GM23338 (cell line): ENCODE measurements around the gene IPO7. TPM values are rescaled to one million over a fixed set of nuclear protein-coding genes. Genes with fewer than 3 reads are reported as not detected.

Experiments used
- ATAC-seq: fragments of 200-7000 bp; cut with Tn5 transposase; 3 replicates; pipeline ENCODE4 v1.9.1; 2020
- DNase-seq: peaks from one replicate; pipeline ENCODE4 v3.0.0-alpha.2; 2015; ENCODE audit warnings: low spot score
- H2AFZ ChIP-seq: fragments of 200-600 bp; sonication (generic); 2 replicates; pipeline ENCODE4 v1.8.0; 2016; ENCODE audit warnings: antibody characterized with exemption, mild to moderate bottlenecking, moderate library complexity
- H3F3A ChIP-seq: fragments of 200-600 bp; sonication (generic); replicated peaks from 2 replicates; pipeline ENCODE4 v1.8.0; 2017; ENCODE audit warnings: antibody characterized with exemption, mixed run types, low read depth
- H3K27ac ChIP-seq: fragments of 200-600 bp; sonication (generic); 2 replicates; pipeline ENCODE4 v1.6.1; 2016; ENCODE audit warnings: low read depth
- H3K27me3 ChIP-seq: fragments of 200-600 bp; sonication (generic); 2 replicates; pipeline ENCODE4 v1.8.0; 2016; ENCODE audit warnings: mild to moderate bottlenecking, mixed run types, moderate library complexity; ENCODE audit not compliant: insufficient read depth
- H3K36me3 ChIP-seq: fragments of 200-600 bp; sonication (generic); 2 replicates; pipeline ENCODE4 v1.8.0; 2016; ENCODE audit warnings: mild to moderate bottlenecking; ENCODE audit not compliant: insufficient read depth
- H3K4me1 ChIP-seq: fragments of 200-600 bp; sonication (generic); 2 replicates; pipeline ENCODE4 v1.8.0; 2016; ENCODE audit warnings: mild to moderate bottlenecking, moderate library complexity; ENCODE audit not compliant: insufficient read depth
- H3K4me2 ChIP-seq: fragments of 200-600 bp; sonication (generic); 2 replicates; pipeline ENCODE4 v1.7.1; 2017; ENCODE audit warnings: mixed run types
- H3K4me3 ChIP-seq: fragments of 200-600 bp; sonication (generic); 2 replicates; pipeline ENCODE4 v1.6.1; 2016; ENCODE audit warnings: mixed run types
- H3K79me2 ChIP-seq: fragments of 200-600 bp; sonication (generic); replicated peaks from 2 replicates; pipeline ENCODE4 v1.8.0; 2017; ENCODE audit warnings: mild to moderate bottlenecking; ENCODE audit not compliant: insufficient read depth
- H3K9me2 ChIP-seq: fragments of 200-600 bp; sonication (generic); 2 replicates; pipeline ENCODE4 v1.8.0; 2017; ENCODE audit not compliant: insufficient read depth
- H4K20me1 ChIP-seq: fragments of 200-600 bp; sonication (generic); replicated peaks from 2 replicates; pipeline ENCODE4 v1.8.0; 2017; ENCODE audit warnings: mild to moderate bottlenecking; ENCODE audit not compliant: insufficient read depth
- H3K27ac Mint-ChIP-seq: 2 replicates; pipeline ENCODE4 v1.8.0; 2020; ENCODE audit warnings: inconsistent platforms, mild to moderate bottlenecking, moderate library complexity, mixed read lengths
- H3K27me3 Mint-ChIP-seq: 3 replicates; pipeline ENCODE4 v1.8.0; 2022; ENCODE audit warnings: low read depth, mild to moderate bottlenecking, moderate library complexity, mixed read lengths, inconsistent platforms; ENCODE audit not compliant: insufficient read depth, poor library complexity
- H3K36me3 Mint-ChIP-seq: 3 replicates; pipeline ENCODE4 v1.8.0; 2021; ENCODE audit warnings: low read depth, mild to moderate bottlenecking, inconsistent platforms, moderate library complexity, mixed read lengths
- H3K4me1 Mint-ChIP-seq: 3 replicates; pipeline ENCODE4 v1.8.0; 2020; ENCODE audit warnings: mild to moderate bottlenecking, inconsistent platforms, mixed read lengths
- H3K4me3 Mint-ChIP-seq: 3 replicates; pipeline ENCODE4 v1.8.0; 2021; ENCODE audit warnings: moderate library complexity, mild to moderate bottlenecking, inconsistent platforms, mixed read lengths
- H3K9me3 Mint-ChIP-seq: 3 replicates; pipeline ENCODE4 v1.8.0; 2020; ENCODE audit warnings: moderate library complexity, mild to moderate bottlenecking, inconsistent platforms, mixed read lengths
- CREB1 ChIP-seq: fragments of 250-450 bp; sonication (Bioruptor Pico); IDR thresholded peaks from 2 replicates; pipeline ENCODE4 v1.5.0; 2020; ENCODE audit warnings: low read depth, mild to moderate bottlenecking, moderate library complexity
- JUNB ChIP-seq: IDR thresholded peaks from one replicate; pipeline ENCODE4 v1.6.1; 2016; ENCODE audit warnings: antibody characterized with exemption; ENCODE audit not compliant: unreplicated experiment
- REST ChIP-seq: IDR thresholded peaks from one replicate; pipeline ENCODE4 v1.6.1; 2018; ENCODE audit warnings: antibody characterized with exemption; ENCODE audit not compliant: unreplicated experiment
- polyA plus RNA-seq: library from polyadenylated mRNA; unstranded; fragments of >200 nt; fragmentation: Nextera tagmentation; extraction: Ambion mirVana; gene quantifications from 2 replicates; pipeline ENCODE4 v1.2.1, GENCODE V29; 2016
- total RNA-seq: library from RNA; depleted of rRNA; stranded (reverse); fragments of >200 nt; shearing (Covaris generic); gene quantifications from 2 replicates; pipeline ENCODE4 v1.2.3, GENCODE V29; 2014
- TF ChIP-seq, protein P1 (sequence below), 2 experiments: fragments of 200-600 bp in 1 of 2; sonication (generic) in 1 of 2; conservative IDR thresholded peaks; 2 replicates each; pipeline versions ENCODE4 v1.5.1 to v1.6.1; 2016 to 2017; ENCODE audit warnings: antibody characterized with exemption in 2 of 2, low read depth in 2 of 2, mild to moderate bottlenecking in 2 of 2, moderate library complexity in 1 of 2
- TF ChIP-seq, protein P2 (sequence below): IDR thresholded peaks from 2 replicates; pipeline ENCODE4 v1.6.1; 2016; ENCODE audit warnings: antibody characterized with exemption
- TF ChIP-seq, protein P3 (sequence below): fragments of 250-450 bp; sonication (Bioruptor Pico); IDR thresholded peaks from 2 replicates; pipeline ENCODE4 v1.5.0; 2020; ENCODE audit warnings: mild to moderate bottlenecking, moderate library complexity

The IPO7 gene
- total and polyA plus RNA-seq, 2 experiments from 2014 or later = 56.1 to 271 TPM

- Histone ChIP-seq H4K20me1 (peaks cover 57% of the 10 kb centered on the region), H3K36me3 (peaks cover 14% of the 10 kb centered on the region; the same call in 1 of the 2 replicates), H3K79me2 (peaks cover 75% of the 10 kb centered on the region), H3K4me1 (peaks cover 12% of the 10 kb centered on the region), H3K27me3 (no peaks in the 10 kb centered on the region), H3K27ac (peak overlapping the region; percentile 0; the same call in 1 of the 2 replicates), H2AFZ (no peak overlapping the region), H3K4me3 (peak overlapping the region; percentile 95), H3K4me2 (peak overlapping the region; percentile 76), H3F3A (0 out of 2 replicates have a peak, but pooled peaks cover 4% of the 10 kb centered on the region), H3K9me2 (no peaks in the 10 kb centered on the region)
- H3K27me3 Mint-ChIP-seq = peaks cover 12% of the 10 kb centered on the region
- H3K36me3 Mint-ChIP-seq = peaks cover 37% of the 10 kb centered on the region
- no peak for ATAC-seq
- DNase-seq = no peak
- peak overlapping the region; percentile 97 for H3K4me3 Mint-ChIP-seq
- no peak overlapping the region; the same call in 1 of the 2 replicates for H3K27ac Mint-ChIP-seq
- TF ChIP-seq, protein P1, sequence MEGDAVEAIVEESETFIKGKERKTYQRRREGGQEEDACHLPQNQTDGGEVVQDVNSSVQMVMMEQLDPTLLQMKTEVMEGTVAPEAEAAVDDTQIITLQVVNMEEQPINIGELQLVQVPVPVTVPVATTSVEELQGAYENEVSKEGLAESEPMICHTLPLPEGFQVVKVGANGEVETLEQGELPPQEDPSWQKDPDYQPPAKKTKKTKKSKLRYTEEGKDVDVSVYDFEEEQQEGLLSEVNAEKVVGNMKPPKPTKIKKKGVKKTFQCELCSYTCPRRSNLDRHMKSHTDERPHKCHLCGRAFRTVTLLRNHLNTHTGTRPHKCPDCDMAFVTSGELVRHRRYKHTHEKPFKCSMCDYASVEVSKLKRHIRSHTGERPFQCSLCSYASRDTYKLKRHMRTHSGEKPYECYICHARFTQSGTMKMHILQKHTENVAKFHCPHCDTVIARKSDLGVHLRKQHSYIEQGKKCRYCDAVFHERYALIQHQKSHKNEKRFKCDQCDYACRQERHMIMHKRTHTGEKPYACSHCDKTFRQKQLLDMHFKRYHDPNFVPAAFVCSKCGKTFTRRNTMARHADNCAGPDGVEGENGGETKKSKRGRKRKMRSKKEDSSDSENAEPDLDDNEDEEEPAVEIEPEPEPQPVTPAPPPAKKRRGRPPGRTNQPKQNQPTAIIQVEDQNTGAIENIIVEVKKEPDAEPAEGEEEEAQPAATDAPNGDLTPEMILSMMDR (conservative IDR thresholded peaks at IDR 0.05; ENCODE audit: low read depth in 2 of 2) = no peak
- TF ChIP-seq JUNB (no peak), CREB1 (CRISPR knock-in tag) (no peak), REST (no peak)
- TF ChIP-seq, protein P2, sequence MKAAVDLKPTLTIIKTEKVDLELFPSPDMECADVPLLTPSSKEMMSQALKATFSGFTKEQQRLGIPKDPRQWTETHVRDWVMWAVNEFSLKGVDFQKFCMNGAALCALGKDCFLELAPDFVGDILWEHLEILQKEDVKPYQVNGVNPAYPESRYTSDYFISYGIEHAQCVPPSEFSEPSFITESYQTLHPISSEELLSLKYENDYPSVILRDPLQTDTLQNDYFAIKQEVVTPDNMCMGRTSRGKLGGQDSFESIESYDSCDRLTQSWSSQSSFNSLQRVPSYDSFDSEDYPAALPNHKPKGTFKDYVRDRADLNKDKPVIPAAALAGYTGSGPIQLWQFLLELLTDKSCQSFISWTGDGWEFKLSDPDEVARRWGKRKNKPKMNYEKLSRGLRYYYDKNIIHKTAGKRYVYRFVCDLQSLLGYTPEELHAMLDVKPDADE = no peak
- TF ChIP-seq, protein P3, sequence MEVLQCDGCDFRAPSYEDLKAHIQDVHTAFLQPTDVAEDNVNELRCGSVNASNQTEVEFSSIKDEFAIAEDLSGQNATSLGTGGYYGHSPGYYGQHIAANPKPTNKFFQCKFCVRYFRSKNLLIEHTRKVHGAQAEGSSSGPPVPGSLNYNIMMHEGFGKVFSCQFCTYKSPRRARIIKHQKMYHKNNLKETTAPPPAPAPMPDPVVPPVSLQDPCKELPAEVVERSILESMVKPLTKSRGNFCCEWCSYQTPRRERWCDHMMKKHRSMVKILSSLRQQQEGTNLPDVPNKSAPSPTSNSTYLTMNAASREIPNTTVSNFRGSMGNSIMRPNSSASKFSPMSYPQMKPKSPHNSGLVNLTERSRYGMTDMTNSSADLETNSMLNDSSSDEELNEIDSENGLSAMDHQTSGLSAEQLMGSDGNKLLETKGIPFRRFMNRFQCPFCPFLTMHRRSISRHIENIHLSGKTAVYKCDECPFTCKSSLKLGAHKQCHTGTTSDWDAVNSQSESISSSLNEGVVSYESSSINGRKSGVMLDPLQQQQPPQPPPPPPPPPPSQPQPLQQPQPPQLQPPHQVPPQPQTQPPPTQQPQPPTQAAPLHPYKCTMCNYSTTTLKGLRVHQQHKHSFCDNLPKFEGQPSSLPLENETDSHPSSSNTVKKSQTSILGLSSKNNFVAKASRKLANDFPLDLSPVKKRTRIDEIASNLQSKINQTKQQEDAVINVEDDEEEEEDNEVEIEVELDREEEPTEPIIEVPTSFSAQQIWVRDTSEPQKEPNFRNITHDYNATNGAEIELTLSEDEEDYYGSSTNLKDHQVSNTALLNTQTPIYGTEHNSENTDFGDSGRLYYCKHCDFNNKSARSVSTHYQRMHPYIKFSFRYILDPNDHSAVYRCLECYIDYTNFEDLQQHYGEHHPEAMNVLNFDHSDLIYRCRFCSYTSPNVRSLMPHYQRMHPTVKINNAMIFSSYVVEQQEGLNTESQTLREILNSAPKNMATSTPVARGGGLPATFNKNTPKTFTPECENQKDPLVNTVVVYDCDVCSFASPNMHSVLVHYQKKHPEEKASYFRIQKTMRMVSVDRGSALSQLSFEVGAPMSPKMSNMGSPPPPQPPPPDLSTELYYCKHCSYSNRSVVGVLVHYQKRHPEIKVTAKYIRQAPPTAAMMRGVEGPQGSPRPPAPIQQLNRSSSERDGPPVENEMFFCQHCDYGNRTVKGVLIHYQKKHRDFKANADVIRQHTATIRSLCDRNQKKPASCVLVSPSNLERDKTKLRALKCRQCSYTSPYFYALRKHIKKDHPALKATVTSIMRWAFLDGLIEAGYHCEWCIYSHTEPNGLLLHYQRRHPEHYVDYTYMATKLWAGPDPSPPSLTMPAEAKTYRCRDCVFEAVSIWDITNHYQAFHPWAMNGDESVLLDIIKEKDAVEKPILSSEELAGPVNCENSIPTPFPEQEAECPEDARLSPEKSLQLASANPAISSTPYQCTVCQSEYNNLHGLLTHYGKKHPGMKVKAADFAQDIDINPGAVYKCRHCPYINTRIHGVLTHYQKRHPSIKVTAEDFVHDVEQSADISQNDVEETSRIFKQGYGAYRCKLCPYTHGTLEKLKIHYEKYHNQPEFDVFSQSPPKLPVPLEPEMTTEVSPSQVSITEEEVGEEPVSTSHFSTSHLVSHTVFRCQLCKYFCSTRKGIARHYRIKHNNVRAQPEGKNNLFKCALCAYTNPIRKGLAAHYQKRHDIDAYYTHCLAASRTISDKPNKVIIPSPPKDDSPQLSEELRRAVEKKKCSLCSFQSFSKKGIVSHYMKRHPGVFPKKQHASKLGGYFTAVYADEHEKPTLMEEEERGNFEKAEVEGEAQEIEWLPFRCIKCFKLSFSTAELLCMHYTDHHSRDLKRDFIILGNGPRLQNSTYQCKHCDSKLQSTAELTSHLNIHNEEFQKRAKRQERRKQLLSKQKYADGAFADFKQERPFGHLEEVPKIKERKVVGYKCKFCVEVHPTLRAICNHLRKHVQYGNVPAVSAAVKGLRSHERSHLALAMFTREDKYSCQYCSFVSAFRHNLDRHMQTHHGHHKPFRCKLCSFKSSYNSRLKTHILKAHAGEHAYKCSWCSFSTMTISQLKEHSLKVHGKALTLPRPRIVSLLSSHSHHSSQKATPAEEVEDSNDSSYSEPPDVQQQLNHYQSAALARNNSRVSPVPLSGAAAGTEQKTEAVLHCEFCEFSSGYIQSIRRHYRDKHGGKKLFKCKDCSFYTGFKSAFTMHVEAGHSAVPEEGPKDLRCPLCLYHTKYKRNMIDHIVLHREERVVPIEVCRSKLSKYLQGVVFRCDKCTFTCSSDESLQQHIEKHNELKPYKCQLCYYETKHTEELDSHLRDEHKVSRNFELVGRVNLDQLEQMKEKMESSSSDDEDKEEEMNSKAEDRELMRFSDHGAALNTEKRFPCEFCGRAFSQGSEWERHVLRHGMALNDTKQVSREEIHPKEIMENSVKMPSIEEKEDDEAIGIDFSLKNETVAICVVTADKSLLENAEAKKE (CRISPR knock-in tag) = no peak
- H3K4me1 Mint-ChIP-seq = peaks cover 16% of the 10 kb centered on the region
- no peaks in the 10 kb centered on the region for H3K9me3 Mint-ChIP-seq
Measured at GRCh38 chr11:9386901-9387300, 2.4 kb downstream of the IPO7 start.
